GM12874 (cell line): ENCODE results near the gene FRMPD4.

Source experiments
- CTCF ChIP-seq: IDR thresholded peaks from 2 replicates; pipeline ENCODE4 v1.5.1; 2011; ENCODE audit warnings: low read depth, mild to moderate bottlenecking, control low read depth, low read length, moderate library complexity; ENCODE audit not compliant: insufficient read depth

Gene FRMPD4

GRCh38 chrX:12686331-12686730, 548.1 kb downstream of the FRMPD4 start:
- no peak for TF ChIP-seq CTCF

- no peak for TF ChIP-seq CTCF
These were observed 552.4 kb downstream of the FRMPD4 start for GRCh38 chrX:12690646-12691045.

- TF ChIP-seq CTCF = no peak
These were observed 555.5 kb downstream of the FRMPD4 start for GRCh38 chrX:12693754-12694153.

- TF ChIP-seq CTCF = no peak
These were observed 562.5 kb downstream of the FRMPD4 start for GRCh38 chrX:12700745-12701144.

GRCh38 chrX:12701628-12702027, 563.4 kb downstream of the FRMPD4 start:
- TF ChIP-seq CTCF = peak; percentile 52

GRCh38 chrX:12702509-12703091, 564.3 kb downstream of the FRMPD4 start:
- peak; percentile 27; the same call in 1 of the 2 replicates for TF ChIP-seq CTCF

- TF ChIP-seq CTCF = no peak
These were observed 566.4 kb downstream of the FRMPD4 start for GRCh38 chrX:12704706-12705105.
